ENCODE results near the gene GDAP1L1. TPM values are rescaled to one million over a fixed set of nuclear protein-coding genes. Genes with fewer than 3 reads are reported as not detected.
"Not testable (repeated sequence)": the region's sequence is repeated elsewhere in the genome, so short reads cannot be mapped to it uniquely, and the experiment has no call there.

Gene GDAP1L1
- total RNA-seq, 1 donor: not detected

DNA sequence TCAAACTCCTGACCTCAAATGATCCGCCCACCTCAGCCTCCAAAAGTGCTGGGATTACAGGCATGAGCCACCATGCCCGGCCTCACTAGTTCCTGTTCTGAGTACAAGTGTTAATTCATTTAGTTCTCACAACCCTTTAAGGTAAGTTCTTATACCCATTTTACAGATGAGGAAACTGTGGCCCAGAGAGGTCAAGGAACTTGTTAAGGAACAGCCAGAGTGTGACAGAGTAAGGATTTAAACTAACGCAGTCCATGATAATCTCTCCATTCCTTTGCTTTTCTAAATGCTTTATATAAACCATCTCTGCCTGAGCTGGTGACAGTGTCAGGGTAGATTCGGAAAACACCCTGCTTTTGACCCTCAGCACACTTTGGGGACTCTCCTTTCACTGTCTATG, 50.6 kb downstream of the GDAP1L1 start:
- Histone ChIP-seq H3K4me3 (ENCODE audit: low read length) (no peak overlapping the region), H3K9me3 (ENCODE audit: low read depth, low read length) (no peaks in the 10 kb centered on the region), H3K4me1 (ENCODE audit: insufficient read depth, low read length) (no peaks in the 10 kb centered on the region), H3K27me3 (ENCODE audit: insufficient read depth, low read length) (no peaks in the 10 kb centered on the region)

- H3K9me3 ChIP-seq (ENCODE audit: low read depth, low read length); H3K27me3 ChIP-seq (ENCODE audit: insufficient read depth, low read length); H3K4me1 ChIP-seq (ENCODE audit: insufficient read depth, low read length); H3K4me3 ChIP-seq (ENCODE audit: low read length): not testable (repeated sequence)
These were observed 52.0 kb downstream of the GDAP1L1 start for GRCh38 chr20:44299011-44299535.

- Histone ChIP-seq H3K4me1 (ENCODE audit: insufficient read depth, low read length) (no peaks in the 10 kb centered on the region), H3K9me3 (ENCODE audit: low read depth, low read length) (no peaks in the 10 kb centered on the region), H3K4me3 (ENCODE audit: low read length) (no peak overlapping the region), H3K27me3 (ENCODE audit: insufficient read depth, low read length) (no peaks in the 10 kb centered on the region)
These were observed 54.2 kb downstream of the GDAP1L1 start for GRCh38 chr20:44301285-44301684.

GRCh38 chr20:44302026-44302669, 55.0 kb downstream of the GDAP1L1 start:
- Histone ChIP-seq H3K27me3 (ENCODE audit: insufficient read depth, low read length) (no peaks in the 10 kb centered on the region), H3K9me3 (ENCODE audit: low read depth, low read length) (no peaks in the 10 kb centered on the region), H3K4me3 (ENCODE audit: low read length) (no peak overlapping the region), H3K4me1 (ENCODE audit: insufficient read depth, low read length) (no peaks in the 10 kb centered on the region)

DNA sequence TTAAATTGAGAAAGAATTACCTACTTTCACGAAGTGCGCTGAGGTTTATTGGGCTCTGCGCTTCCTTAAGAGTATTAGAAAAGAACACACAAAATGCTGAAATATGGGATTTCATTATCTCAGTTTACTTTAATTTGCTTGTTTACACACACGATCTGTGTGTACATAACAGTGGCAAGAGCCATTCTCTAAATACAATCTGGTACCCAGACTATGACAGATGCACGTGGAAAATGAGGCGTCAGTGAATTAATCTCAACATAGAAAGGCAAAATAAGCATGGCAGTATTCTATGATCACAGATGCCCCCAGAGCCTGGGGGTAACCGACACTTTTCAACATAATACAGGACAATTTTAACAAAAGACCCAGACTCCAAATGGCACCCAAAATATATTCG, 55.6 kb downstream of the GDAP1L1 start:
- Histone ChIP-seq H3K9me3 (ENCODE audit: low read depth, low read length) (no peaks in the 10 kb centered on the region), H3K4me1 (ENCODE audit: insufficient read depth, low read length) (no peaks in the 10 kb centered on the region), H3K27me3 (ENCODE audit: insufficient read depth, low read length) (no peaks in the 10 kb centered on the region), H3K4me3 (ENCODE audit: low read length) (no peak overlapping the region)

GRCh38 chr20:44304383-44304782, 57.3 kb downstream of the GDAP1L1 start:
- Histone ChIP-seq H3K9me3 (ENCODE audit: low read depth, low read length) (no peaks in the 10 kb centered on the region), H3K4me3 (ENCODE audit: low read length) (no peak overlapping the region), H3K27me3 (ENCODE audit: insufficient read depth, low read length) (no peaks in the 10 kb centered on the region)

DNA sequence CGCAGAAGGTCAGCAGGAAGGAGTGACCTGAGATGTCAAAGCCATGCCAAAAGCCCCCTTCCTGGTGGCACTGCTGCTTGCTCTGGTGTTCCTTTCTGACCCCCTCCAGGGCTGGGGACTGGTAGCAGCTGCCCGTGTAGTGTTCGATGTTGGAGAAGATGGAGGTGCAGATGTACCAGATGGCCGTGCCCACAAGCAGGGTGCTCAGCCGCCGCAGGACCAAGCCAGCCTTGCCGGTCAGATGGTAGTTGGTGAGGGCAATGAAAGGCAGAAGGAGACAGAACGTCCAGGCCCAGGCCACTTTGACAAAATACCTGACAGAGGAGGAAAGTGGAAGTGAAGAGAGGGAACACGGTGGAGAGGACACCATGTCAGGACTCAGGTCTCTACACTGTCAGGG, 59.8 kb downstream of the GDAP1L1 start:
- Histone ChIP-seq H3K4me1 (ENCODE audit: insufficient read depth, low read length) (peaks cover 18% of the 10 kb centered on the region), H3K27me3 (ENCODE audit: insufficient read depth, low read length) (no peaks in the 10 kb centered on the region), H3K4me3 (ENCODE audit: low read length) (no peak overlapping the region), H3K9me3 (ENCODE audit: low read depth, low read length) (no peaks in the 10 kb centered on the region)

More at GRCh38 chr20:44304383-44304782, 57.3 kb downstream of the GDAP1L1 start:
- no peaks in the 10 kb centered on the region for H3K4me1 ChIP-seq (ENCODE audit: insufficient read depth, low read length)

DNA sequence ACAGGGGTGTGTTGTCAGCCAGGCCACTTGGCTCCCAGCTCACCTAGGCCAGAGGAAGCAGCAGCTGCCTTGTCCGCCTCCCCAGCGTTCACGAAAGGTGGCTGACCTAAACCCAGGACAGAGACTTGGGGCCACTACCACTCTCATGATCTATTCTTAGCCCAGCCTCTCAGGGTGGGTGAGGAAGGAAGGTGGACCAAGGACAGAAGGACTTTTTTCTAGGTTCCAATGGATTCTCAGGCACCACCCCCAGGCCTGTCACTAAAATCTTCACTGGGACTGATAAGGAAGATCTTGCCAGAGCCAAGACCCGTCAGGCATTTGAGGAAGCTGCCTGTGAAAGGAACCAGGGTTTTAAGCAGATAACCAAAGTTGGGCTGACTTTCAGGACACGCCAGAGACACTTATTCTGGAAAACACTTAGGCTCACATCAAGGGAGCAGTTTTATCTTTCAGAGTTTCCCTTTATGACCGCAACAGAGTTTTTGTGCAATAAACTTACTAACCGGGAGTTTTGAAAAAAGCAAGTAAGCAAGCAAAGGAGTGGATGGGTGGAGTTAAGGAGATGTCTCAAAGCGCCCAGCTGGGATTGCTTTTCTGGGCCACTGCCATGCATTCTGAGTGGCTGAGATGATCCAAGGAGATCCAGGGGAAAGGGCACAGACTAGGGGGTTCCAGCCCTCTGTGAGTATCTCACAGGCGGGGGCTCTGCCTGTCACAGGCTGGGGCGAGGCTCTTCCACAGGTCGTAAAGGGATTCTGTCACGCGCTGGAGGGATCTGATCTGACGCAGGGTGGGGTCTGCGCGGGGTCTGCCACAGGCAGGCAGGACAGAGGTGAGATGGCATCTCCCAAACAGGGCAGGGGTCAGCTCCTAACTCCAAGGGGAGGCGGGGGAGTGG, 62.9 kb downstream of the GDAP1L1 start:
- Histone ChIP-seq H3K4me1 (ENCODE audit: insufficient read depth, low read length) (peaks cover 18% of the 10 kb centered on the region), H3K27me3 (ENCODE audit: insufficient read depth, low read length) (no peaks in the 10 kb centered on the region), H3K9me3 (ENCODE audit: low read depth, low read length) (no peaks in the 10 kb centered on the region), H3K4me3 (ENCODE audit: low read length) (peak overlapping the region; percentile 90)

GRCh38 chr20:44310664-44311639, 63.8 kb downstream of the GDAP1L1 start, which contains the start of gene FITM2:
FITM2 (minus strand) TSS chr20:44311202; CDS start chr20:44311148, 54 bp downstream.
- H3K4me1 ChIP-seq (ENCODE audit: insufficient read depth, low read length): peaks cover 18% of the 10 kb centered on the region
- H3K9me3 ChIP-seq (ENCODE audit: low read depth, low read length): no peaks in the 10 kb centered on the region
- no peaks in the 10 kb centered on the region for H3K27me3 ChIP-seq (ENCODE audit: insufficient read depth, low read length)
- H3K4me3 ChIP-seq (ENCODE audit: low read length): peak within 1 kb of the TSS; percentile 90

- Histone ChIP-seq H3K9me3 (ENCODE audit: low read depth, low read length) (no peaks in the 10 kb centered on the region), H3K4me3 (ENCODE audit: low read length) (no peak overlapping the region), H3K27me3 (ENCODE audit: insufficient read depth, low read length) (peaks cover 5% of the 10 kb centered on the region), H3K4me1 (ENCODE audit: insufficient read depth, low read length) (peaks cover 13% of the 10 kb centered on the region)
These were observed 67.8 kb downstream of the GDAP1L1 start for GRCh38 chr20:44314870-44315269.

- Histone ChIP-seq H3K4me1 (ENCODE audit: insufficient read depth, low read length) (no peaks in the 10 kb centered on the region), H3K27me3 (ENCODE audit: insufficient read depth, low read length) (peaks cover 5% of the 10 kb centered on the region)
These were observed 72.8 kb downstream of the GDAP1L1 start for GRCh38 chr20:44319839-44320422.

DNA sequence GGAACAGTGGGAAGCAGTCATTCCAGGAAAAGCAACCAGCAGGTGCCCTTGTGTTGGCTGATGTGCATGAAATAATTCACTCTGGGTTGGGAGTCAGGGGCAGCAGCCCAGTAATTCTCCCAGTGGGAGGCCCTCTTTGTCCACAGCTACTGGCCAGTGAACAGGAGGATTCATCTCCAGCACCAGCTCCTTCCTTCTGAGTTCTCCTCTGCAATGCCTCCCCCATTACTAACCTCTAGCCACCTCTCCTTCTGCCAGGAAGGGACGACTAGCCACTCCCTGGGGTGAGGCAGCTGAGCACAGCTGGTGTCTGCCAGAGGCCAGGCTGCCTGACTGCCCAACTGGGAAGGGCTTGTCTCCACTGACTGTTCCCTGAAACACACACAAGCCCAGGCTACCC, 77.2 kb downstream of the GDAP1L1 start:
- peaks cover 3% of the 10 kb centered on the region for H3K27me3 ChIP-seq (ENCODE audit: insufficient read depth, low read length)
- no peak overlapping the region for H3K4me3 ChIP-seq (ENCODE audit: low read length)
- H3K9me3 ChIP-seq (ENCODE audit: low read depth, low read length): no peaks in the 10 kb centered on the region
- H3K4me1 ChIP-seq (ENCODE audit: insufficient read depth, low read length): no peaks in the 10 kb centered on the region

More at GRCh38 chr20:44319839-44320422, 72.8 kb downstream of the GDAP1L1 start:
- no peaks in the 10 kb centered on the region for H3K9me3 ChIP-seq (ENCODE audit: low read depth, low read length)
- H3K4me3 ChIP-seq (ENCODE audit: low read length): no peak overlapping the region

DNA sequence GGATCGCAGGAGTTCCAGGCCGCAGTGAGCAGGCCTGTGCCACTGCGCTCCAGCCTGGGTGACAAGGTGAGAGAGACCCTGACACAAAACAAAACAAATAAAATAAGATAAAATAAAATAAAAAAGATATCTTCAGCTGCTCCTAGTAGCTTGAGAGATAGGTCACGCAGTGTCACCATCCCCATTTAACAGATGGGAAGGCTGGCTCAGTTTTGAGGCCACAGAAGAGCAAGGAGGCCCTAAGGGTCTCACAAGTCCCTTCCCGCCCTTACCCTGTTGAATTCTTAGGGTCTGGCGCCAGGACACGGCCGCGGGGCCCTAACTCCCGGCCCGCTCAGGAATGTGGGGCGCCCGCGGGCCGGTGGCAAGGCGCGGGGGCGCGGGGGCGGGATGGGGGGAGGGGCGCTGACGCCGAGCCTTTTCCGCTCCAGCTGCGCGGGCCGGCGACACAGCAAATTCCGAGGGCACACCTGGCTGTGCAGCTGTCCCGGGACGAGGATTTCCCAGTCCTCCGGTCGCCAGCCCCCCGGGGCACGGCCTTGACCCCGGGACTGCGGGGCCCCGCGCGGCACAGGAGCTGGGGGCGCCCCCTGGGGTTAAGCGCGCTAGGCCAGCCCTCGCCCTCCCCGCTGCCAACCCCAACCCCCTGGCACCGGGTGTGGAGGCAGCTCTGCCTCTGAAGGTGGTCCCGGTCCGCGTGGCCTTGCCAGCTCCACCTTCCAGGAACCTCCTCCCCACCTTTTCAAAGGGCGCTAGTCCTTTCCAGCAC, 79.5 kb downstream of the GDAP1L1 start:
- Histone ChIP-seq H3K4me3 (ENCODE audit: low read length) (no peak overlapping the region), H3K27me3 (ENCODE audit: insufficient read depth, low read length) (peaks cover 3% of the 10 kb centered on the region), H3K4me1 (ENCODE audit: insufficient read depth, low read length) (no peaks in the 10 kb centered on the region), H3K9me3 (ENCODE audit: low read depth, low read length) (no peaks in the 10 kb centered on the region)

- not testable (repeated sequence) for H3K27me3 ChIP-seq (ENCODE audit: insufficient read depth, low read length); H3K4me1 ChIP-seq (ENCODE audit: insufficient read depth, low read length); H3K9me3 ChIP-seq (ENCODE audit: low read depth, low read length); H3K4me3 ChIP-seq (ENCODE audit: low read length)
These were observed 80.6 kb downstream of the GDAP1L1 start for GRCh38 chr20:44327748-44328147.

All from mononuclear cell (primary cell).